ENCODE measurements around the gene HNRNPM. TPM values are rescaled to one million over a fixed set of nuclear protein-coding genes. Genes with fewer than 3 reads are reported as not detected.

HNRNPM gene
- 100 to 1,000 TPM; 272 to 300 (median 299) TPM for total RNA-seq
- 100 TPM for total RNA-seq (2013)

DNA sequence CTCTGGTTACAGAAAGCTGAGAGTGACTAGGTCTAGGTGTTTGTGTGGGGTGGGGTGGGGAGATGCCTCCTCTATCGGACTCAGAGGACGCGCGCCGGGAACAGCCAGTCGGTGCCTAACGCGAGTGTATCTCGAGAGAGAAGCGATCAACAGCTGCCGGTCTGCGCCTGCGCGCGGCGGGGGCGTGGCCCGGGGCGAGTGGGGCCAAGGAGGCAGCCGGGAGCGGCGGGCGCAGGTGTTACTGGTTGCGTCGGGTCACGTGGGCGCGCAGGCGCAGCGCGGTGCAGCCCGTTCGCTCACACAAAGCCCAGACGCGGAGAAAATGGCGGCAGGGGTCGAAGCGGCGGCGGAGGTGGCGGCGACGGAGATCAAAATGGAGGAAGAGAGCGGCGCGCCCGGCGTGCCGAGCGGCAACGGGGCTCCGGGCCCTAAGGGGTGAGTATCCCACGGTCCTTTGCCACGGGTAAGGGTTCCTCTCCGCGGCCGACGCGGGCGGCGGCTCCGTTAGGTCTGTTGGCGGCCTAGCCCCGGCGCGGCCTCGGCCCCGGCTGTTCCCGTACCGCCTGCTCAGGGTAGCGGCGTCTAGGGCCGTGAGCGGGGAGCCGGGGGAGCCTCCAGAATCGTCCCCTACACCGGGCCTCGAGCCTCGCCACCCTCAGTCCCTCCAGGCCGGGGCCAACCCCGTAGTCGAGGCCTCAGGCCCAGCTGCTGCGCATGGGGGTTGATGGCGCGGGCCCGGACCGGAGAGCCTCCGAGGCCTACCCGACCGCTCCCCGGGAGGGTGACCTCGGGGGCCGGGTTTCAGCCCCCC, at the start of gene HNRNPM:
Gene HNRNPM, plus strand, starts transcription at position 299 of the 811 bp plus-strand sequence. Its CDS starts 24 bp downstream, at position 323.
- Histone ChIP-seq H3K27me3 (ENCODE audit: control insufficient read depth, insufficient read depth, low read length) (no peaks in the 10 kb centered on the region), H3K27ac (ENCODE audit: low read length) (peak within 1 kb of the TSS; percentile 98), H3K4me3 (ENCODE audit: low read length) (peak within 1 kb of the TSS; percentile 99), H3K9me3 (ENCODE audit: control insufficient read depth, insufficient read depth, low read length) (no peaks in the 10 kb centered on the region), H3K4me1 (ENCODE audit: control insufficient read depth, insufficient read depth, low read length) (peaks cover 36% of the 10 kb centered on the region), H3K36me3 (ENCODE audit: control insufficient read depth, insufficient read depth, low read length) (peaks cover 16% of the 10 kb centered on the region)
- TF ChIP-seq, protein P1, sequence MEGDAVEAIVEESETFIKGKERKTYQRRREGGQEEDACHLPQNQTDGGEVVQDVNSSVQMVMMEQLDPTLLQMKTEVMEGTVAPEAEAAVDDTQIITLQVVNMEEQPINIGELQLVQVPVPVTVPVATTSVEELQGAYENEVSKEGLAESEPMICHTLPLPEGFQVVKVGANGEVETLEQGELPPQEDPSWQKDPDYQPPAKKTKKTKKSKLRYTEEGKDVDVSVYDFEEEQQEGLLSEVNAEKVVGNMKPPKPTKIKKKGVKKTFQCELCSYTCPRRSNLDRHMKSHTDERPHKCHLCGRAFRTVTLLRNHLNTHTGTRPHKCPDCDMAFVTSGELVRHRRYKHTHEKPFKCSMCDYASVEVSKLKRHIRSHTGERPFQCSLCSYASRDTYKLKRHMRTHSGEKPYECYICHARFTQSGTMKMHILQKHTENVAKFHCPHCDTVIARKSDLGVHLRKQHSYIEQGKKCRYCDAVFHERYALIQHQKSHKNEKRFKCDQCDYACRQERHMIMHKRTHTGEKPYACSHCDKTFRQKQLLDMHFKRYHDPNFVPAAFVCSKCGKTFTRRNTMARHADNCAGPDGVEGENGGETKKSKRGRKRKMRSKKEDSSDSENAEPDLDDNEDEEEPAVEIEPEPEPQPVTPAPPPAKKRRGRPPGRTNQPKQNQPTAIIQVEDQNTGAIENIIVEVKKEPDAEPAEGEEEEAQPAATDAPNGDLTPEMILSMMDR (IDR thresholded peaks at IDR 0.05), result no peak
- Mint-ChIP-seq H3K9me3 (no peaks in the 10 kb centered on the region), H3K27ac (peak within 1 kb of the TSS; percentile 94 to 100), H3K4me3 (peak within 1 kb of the TSS; percentile 97), H3K27me3 (ENCODE audit: low read depth in 2 of 2) (no peaks in the 10 kb centered on the region), H3K36me3 (no peaks in the 10 kb centered on the region), H3K4me1 (peaks cover 39 to 45% of the 10 kb centered on the region in 2 donors)
- intact Hi-C loops (cut with micrococcal nuclease), result loop anchor here (1.0 to 10.0 kb wide), 3 partner anchors 32 to 60 kb away; partner anchors contain the start of genes MARCHF2, PRAM1 and RAB11B
- peak; percentile 99 to 100 for DNase-seq
- under 1% methylated on average over 93 of the region's 93 CpGs for WGBS (ENCODE audit: insufficient coverage)
- peak; percentile 91 to 99 (median 95) for ATAC-seq

DNA sequence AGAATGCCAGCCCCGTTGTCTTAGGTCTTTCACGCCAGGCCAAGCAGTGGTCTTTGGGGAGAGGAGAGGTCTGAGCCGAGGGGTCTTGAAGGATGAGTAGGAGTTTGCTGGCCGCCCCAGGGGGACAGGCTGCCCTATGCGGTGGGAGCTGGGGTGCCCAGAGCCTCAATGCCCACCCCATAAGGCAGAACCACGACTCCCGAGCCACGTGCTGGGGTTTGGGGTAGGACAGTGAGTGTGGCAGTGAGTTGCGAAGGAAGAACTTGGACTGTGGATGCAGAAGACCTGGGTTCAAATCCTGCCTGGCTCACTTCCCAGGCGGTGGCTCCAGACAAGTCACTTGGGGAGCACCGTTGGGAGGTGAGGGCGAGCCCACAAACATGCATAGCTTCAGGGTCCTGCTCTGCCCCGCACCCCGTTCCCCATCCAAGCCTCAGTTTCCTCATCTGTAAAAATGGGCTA, 49.1 kb upstream of the HNRNPM start:
- no peaks in the 10 kb centered on the region for H3K36me3 Mint-ChIP-seq
- TF ChIP-seq, protein P1 (IDR thresholded peaks at IDR 0.05), result no peak
- WGBS (ENCODE audit: insufficient coverage), result 92% methylated on average over 14 of the region's 14 CpGs
- Histone ChIP-seq H3K27ac (ENCODE audit: low read length) (no peak overlapping the region), H3K4me1 (ENCODE audit: control insufficient read depth, insufficient read depth, low read length) (peaks cover 39% of the 10 kb centered on the region), H3K36me3 (ENCODE audit: control insufficient read depth, insufficient read depth, low read length) (peaks cover 9% of the 10 kb centered on the region), H3K4me3 (ENCODE audit: low read length) (no peak overlapping the region), H3K27me3 (ENCODE audit: control insufficient read depth, insufficient read depth, low read length) (no peaks in the 10 kb centered on the region), H3K9me3 (ENCODE audit: control insufficient read depth, insufficient read depth, low read length) (no peaks in the 10 kb centered on the region)
- no peaks in the 10 kb centered on the region for H3K9me3 Mint-ChIP-seq
- H3K4me3 Mint-ChIP-seq, result no peak overlapping the region
- no peak for ATAC-seq
- peak overlapping the region in 1 of 2 donors; percentile 11 for H3K27ac Mint-ChIP-seq
- no peaks in the 10 kb centered on the region for H3K27me3 Mint-ChIP-seq (ENCODE audit: low read depth in 2 of 2)
- no peak for DNase-seq
- intact Hi-C loops (cut with micrococcal nuclease), result no loop called here
- peaks cover 31 to 48% of the 10 kb centered on the region in 2 donors for H3K4me1 Mint-ChIP-seq

DNA sequence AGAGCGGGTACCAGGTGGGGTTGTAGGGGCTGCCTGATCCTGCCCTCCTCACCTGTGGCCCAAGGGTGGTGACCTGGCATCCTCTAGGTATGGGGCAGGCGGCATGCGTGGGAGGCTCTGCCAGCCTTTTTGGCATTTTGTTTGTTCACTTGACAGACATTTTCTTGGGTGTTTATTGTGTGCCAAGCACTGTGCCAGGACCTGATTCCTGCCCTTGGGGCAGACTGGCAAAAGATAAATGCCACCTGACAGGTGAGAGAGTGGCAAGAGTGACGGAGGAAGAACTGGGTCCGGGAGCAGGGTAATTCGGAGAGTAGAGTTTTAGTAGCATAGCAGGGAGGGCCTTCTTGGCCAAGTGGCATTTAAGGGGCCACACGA, 48.6 kb upstream of the HNRNPM start:
- Histone ChIP-seq H3K4me1 (ENCODE audit: control insufficient read depth, insufficient read depth, low read length) (peaks cover 34% of the 10 kb centered on the region), H3K9me3 (ENCODE audit: control insufficient read depth, insufficient read depth, low read length) (no peaks in the 10 kb centered on the region), H3K36me3 (ENCODE audit: control insufficient read depth, insufficient read depth, low read length) (peaks cover 9% of the 10 kb centered on the region), H3K27ac (ENCODE audit: low read length) (no peak overlapping the region), H3K4me3 (ENCODE audit: low read length) (no peak overlapping the region), H3K27me3 (ENCODE audit: control insufficient read depth, insufficient read depth, low read length) (no peaks in the 10 kb centered on the region)
- no peak overlapping the region for H3K4me3 Mint-ChIP-seq
- no peak for DNase-seq
- TF ChIP-seq, protein P1 (IDR thresholded peaks at IDR 0.05), result no peak
- ATAC-seq, result no peak
- H3K27me3 Mint-ChIP-seq (ENCODE audit: low read depth in 2 of 2), result no peaks in the 10 kb centered on the region
- intact Hi-C loops (cut with micrococcal nuclease), result no loop called here
- no peaks in the 10 kb centered on the region for H3K36me3 Mint-ChIP-seq
- H3K9me3 Mint-ChIP-seq, result no peaks in the 10 kb centered on the region
- peak overlapping the region; percentile 53 to 59 for H3K27ac Mint-ChIP-seq
- peaks cover 27 to 43% of the 10 kb centered on the region in 2 donors for H3K4me1 Mint-ChIP-seq
- WGBS (ENCODE audit: insufficient coverage), result 92% methylated on average over 7 of the region's 7 CpGs

All from natural killer cell (primary cell).